T-helper 22 cell (primary cell): ENCODE results near the gene CHRNB2.

Experiments used
- DNase-seq: peaks from one replicate; pipeline ENCODE4 v3.0.0-alpha.2; 2020; ENCODE audit warnings: low read depth

Gene CHRNB2

DNA sequence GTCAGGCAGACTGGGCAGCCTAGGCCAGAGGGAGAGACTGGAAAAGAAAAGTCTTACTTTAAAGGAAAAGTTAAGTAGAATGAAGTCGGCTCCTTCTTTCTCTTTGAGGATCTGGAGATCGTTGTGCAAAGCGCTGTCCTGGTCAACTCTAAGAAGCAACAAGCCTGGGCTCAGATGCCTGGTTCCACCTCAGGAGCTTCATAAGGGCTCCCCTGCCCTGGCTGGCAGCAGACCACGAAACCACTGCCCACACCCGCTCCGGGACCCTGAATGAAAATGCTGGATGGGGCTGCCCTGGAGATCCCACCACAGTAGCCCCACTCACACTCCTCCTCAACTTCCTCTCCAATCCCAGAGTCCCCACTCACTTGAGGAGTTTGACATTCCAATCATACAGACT is 15.5 kb upstream of the CHRNB2 start:
- DNase-seq = no peak

GRCh38 chr1:154553056-154554030 is 14.2 kb upstream of the CHRNB2 start:
- DNase-seq = no peak

DNA sequence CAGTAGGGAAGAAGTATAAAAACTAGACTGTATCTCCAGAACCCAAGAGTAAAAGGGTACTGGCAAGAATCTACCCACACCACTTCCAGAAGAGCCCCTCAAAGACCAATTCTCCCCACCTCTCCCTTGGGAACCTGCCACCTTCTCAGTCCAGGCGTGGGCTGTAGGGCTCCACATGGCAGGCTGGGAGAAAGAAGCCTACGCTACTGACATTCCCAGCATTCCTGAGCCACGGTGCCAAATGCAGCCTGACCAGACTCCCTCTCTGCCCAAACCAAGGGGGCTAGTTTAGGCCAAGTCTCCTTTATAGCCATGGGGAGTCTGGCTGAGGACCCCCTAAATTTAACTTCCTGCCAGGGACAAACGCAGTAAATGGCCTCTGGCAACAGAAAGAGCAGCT is 11.2 kb upstream of the CHRNB2 start:
- no peak for DNase-seq

DNA sequence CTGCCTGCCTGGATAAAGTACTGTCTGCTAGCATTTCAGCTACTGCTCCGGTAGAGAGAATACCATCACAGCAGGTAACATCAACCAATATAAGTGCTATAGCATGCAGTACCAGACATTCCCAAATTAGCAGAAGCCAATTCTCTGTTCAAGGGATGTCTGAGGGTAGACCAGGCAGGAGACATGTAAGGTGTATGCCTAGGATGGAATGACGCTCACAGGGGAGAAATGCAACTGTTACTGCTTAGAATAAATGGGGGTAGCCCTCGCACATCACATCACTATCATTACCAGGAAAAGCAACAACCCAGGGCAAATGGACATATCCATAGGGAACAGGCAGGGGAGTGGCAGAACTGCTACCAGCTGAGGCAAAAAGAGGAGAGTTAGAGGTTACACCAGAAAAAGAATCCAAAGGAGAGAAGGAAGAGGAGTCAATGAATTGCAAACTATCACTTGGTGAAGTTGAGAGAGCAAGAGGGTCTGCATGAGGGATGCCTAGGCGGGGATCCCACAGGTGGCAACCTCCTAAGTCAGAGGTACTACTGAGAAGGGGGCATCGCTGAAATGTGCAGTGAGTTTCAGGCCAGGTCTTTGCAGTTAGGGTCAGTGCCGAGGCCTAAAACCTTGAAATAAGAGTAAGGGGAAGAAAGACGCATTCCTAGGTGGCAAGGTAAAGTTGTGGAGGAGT is 10.2 kb upstream of the CHRNB2 start:
- no peak for DNase-seq

DNA sequence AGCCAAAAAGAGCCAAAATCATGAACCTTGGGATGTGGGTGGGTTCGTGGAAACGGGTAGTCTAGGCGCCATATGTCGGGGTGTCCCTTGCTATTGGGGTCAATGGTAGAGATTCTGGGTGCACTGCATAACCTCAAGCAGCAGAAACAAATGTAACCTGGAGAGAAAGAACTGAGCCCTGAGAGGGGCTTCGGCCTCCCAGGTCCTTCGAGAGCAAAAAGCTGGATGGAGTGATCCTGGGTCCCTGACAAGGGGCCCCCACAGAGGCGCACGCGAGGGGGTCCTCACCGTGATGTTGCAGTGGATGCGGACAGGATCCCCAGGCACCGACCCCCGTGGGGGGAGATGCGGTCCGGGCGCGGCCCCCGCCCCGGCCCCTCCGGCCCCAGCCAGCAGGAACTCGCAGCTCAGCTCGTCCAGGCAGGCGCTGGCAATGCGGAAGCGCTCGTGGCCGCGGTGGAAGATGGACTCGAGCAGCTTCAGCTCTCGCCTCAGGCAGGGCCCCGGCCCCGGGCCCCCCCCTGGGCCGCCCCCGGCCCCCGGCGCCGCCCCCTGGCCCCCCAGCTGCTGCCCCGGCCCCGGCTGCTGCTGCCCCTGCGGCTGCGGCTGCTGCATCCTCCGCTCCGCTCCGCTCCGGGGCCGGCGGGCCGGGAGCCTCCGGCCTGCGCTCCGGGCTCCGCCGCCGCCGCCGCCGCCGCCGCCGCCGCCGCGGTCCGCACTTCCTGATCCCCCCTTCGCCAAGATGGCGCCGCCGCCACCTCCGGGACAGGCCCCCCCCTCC is 9.4 kb upstream of the CHRNB2 start, which contains the start of gene UBE2Q1:
Gene UBE2Q1 (minus strand): TSS at position 724 of the 781 bp plus-strand sequence. CDS start 109 bp downstream, at position 615.
- peak; percentile 24 for DNase-seq

DNA sequence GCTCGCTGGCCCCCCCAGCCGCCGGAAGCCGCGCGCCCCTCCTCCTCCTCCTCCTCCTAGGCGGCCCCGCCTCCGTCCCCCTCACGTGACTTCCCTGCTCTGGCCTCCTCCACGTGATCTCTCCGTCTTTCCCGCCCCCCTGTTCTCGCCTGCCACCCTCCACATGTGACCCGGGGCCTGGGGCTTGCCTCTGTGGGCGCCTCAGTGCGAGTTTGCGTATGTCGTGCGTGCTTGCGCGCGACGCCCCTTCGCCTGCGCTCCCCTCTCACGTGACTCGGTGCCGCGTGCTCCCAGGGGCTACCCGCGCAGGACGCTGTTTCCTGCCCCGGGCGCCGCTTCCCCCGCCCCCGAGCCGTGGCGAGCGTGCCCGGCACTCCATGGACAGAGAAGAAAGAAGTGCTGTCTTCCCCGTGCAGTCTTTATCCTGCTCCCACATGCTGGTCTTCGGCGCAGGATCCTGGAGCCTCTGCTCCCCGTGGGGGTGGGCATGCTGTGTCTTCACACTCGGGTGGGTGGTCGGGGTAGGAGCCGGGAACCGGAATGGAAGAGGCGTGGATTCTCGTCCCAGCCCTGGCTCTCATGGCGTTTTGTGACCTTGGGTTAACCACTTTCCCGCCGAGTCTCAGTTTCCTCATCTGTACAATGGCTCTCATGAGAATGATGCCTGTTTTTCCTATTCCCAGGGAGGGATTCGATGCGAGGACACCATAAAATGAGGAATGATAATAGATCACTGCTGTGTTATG is 8.7 kb upstream of the CHRNB2 start:
- peak; percentile 100 for DNase-seq

DNA sequence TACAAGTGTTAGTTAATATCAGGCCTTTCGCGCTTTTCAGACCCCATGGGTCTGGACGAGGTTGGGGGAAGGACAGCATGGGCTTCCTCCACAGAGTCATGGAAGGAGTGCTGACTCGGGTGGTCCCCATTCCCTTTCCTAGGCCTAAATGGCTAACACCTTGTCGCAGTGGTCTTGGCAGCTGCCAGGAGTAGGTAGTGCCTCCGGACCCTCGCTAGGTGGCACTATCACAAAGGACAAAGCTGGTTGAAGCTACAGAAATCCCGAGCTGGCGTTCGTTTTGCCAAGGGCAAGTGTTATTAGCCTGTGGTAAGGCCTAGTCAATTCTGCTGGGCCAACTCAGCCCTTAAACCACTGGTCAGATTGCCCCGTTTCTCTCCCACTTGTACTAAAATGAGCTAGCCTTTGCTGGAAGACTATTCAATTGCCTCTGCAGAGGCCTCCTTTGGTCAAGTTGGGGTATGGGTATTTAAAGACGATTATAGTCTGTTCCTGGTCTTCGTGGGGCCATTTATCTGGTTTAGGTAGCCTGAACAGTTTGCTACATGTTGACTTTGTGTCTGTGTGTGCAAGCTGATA is 8.0 kb upstream of the CHRNB2 start:
- DNase-seq = peak; percentile 65

DNA sequence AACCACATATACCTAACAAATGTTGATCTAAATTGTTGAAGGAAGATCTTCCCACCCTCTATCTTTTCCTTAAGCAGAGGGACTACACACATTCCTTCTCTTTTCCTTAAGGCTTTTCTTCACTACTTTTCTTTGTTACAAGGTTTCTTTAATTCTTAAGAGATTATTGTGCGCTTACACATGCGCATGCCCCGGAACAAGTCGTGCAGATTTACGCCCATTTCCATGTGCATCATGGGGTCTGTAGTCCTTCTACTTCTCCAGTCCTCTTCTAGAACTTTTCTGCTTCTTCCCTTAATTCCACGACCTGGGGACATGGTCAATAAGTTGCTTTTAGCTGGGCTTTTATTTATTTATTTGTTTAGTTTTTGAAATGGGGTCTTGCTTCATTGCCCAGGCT is 1.7 kb upstream of the CHRNB2 start:
- no peak for DNase-seq

GRCh38 chr1:154568157-154568815 is 708 bp downstream of the CHRNB2 start:
- DNase-seq = no peak

- no peak for DNase-seq
Observed at GRCh38 chr1:154571244-154571963, 3.8 kb downstream of the CHRNB2 start.

- DNase-seq = no peak
Observed at GRCh38 chr1:154571964-154572288, 4.3 kb downstream of the CHRNB2 start.

GRCh38 chr1:154572468-154573167 is 5.0 kb downstream of the CHRNB2 start:
- DNase-seq = no peak

DNA sequence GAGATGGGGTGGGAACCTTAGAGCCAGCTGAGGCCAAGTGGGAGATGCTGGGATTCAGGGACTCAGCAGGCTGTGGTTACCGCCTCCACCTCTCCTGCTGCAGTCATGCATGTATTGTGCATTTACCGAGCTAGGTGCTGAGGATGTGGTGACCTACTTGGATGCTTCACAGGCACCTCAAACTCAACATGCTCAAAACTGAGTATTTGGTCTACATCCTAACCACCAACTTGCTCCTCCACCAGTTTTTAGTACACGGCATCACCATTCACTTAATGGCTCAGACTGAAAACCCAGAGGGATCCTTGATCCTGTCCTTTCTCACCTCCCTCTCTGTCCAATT is 5.6 kb downstream of the CHRNB2 start:
- DNase-seq = no peak

DNA sequence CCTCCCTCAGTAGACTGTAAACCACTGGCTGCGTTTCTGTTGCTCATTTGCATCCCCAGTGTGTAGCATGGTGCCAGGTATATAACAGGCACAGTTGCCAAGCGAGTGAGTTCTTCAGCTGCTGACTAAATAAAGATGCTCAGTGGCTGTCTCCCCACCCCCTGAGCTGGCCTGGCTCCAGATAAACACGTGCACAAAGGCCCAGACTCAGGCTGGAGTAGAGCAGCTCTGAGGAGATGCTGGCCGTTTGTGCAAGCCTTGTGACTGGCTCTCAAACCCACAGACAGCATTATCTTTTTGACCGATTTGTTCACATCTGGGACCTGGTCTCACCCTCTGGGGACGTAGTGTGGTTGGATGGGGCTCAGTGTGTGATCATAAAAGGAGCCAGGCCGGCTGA is 7.1 kb downstream of the CHRNB2 start:
- no peak for DNase-seq

DNA sequence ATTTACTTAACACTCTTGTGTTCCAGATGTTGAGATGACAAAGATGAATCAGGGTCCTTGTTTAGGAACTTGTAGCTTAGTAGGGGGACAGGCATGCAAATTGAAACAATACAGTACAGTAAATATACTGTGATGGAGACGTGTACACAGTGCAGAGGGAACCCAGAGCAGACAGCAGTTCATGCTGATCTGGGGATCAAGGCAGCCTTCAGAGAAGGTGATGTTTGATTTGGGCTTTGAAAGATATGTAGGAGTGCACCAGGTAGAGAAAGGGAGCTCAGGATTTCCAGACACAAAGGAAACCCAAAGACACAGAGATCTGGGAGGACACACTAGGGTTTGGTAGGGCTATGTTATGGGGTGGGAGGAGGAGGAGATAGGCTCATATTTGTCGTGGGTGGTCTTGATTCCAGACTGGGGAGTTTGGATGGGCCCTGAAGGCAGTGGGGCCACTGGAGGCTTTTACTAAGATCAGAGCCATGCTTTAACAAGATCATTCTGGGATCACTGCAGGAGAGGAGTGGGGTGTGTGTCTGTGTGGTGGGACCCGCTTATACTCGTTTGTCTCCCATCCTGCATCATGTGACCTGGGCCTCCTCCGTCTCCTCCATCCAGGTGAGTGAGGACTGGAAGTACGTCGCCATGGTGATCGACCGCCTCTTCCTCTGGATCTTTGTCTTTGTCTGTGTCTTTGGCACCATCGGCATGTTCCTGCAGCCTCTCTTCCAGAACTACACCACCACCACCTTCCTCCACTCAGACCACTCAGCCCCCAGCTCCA is 7.8 kb downstream of the CHRNB2 start:
- no peak for DNase-seq

DNA sequence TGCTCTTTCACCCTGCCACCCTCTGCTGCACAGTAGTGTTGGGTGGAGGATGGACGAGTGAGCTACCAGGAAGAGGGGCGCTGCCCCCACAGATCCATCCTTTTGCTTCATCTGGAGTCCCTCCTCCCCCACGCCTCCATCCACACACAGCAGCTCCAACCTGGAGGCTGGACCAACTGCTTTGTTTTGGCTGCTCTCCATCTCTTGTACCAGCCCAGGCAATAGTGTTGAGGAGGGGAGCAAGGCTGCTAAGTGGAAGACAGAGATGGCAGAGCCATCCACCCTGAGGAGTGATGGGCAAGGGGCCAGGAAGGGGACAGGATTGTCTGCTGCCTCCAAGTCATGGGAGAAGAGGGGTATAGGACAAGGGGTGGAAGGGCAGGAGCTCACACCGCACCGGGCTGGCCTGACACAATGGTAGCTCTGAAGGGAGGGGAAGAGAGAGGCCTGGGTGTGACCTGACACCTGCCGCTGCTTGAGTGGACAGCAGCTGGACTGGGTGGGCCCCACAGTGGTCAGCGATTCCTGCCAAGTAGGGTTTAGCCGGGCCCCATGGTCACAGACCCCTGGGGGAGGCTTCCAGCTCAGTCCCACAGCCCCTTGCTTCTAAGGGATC is 8.5 kb downstream of the CHRNB2 start:
- DNase-seq = no peak

- no peak for DNase-seq
Observed at GRCh38 chr1:154577346-154578057, 9.9 kb downstream of the CHRNB2 start.

GRCh38 chr1:154578058-154578418 is 10.5 kb downstream of the CHRNB2 start:
- no peak for DNase-seq
